ENCODE measurements around the gene ARMC7. TPM values are rescaled to one million over a fixed set of nuclear protein-coding genes. Genes with fewer than 3 reads are reported as not detected.
"Not testable (repeated sequence)": the region's sequence is repeated elsewhere in the genome, so short reads cannot be mapped to it uniquely, and the experiment has no call there.

ARMC7 gene
- total and polyA plus RNA-seq, 12 donors = 3.7 to 13.8 (median 7.8) TPM

- H3K27me3 ChIP-seq = no peaks in the 10 kb centered on the region
- DNase-seq = no peak
- intact Hi-C loops (cut with DNase I) = loop anchor here in 1 of 2 donors (10.0 kb wide), 1 partner anchor 49 kb away; no protein-coding TSS in a partner anchor
- WGBS, 4 donors = 55 to 71% (median 57%) methylated on average over 3 of the region's 3 CpGs
- H3K27ac ChIP-seq = no peak overlapping the region
- no peak for TF ChIP-seq CTCF (IDR thresholded peaks at IDR 0.05)
- TF ChIP-seq POLR2A (IDR thresholded peaks at IDR 0.05) = no peak
- peaks cover 0 to 8% of the 10 kb centered on the region in 2 donors for H3K36me3 ChIP-seq (replicated peaks in 1 of 2)
- peaks cover 11 to 19% of the 10 kb centered on the region in 2 donors for H3K4me1 ChIP-seq (replicated peaks in 1 of 2)
- H3K9me3 ChIP-seq (replicated peaks in 1 of 3) = no peaks in the 10 kb centered on the region
- no peak overlapping the region for H3K4me3 ChIP-seq
Observed at GRCh38 chr17:75125984-75126383, 16.2 kb downstream of the ARMC7 start.

GRCh38 chr17:75126954-75127353 is 17.2 kb downstream of the ARMC7 start:
- DNase-seq = no peak
- 85 to 94% (median 93%) methylated on average over 8 of the region's 8 CpGs for WGBS, 4 donors
- Histone ChIP-seq H3K36me3 (replicated peaks in 1 of 2) (peaks cover 0 to 8% of the 10 kb centered on the region in 2 donors), H3K27ac (no peak overlapping the region), H3K4me3 (no peak overlapping the region), H3K27me3 (no peaks in the 10 kb centered on the region), H3K4me1 (replicated peaks in 1 of 2) (peaks cover 13 to 21% of the 10 kb centered on the region in 2 donors), H3K9me3 (replicated peaks in 1 of 3) (no peaks in the 10 kb centered on the region)
- TF ChIP-seq POLR2A (IDR thresholded peaks at IDR 0.05) (no peak), CTCF (IDR thresholded peaks at IDR 0.05) (no peak)
- intact Hi-C loops (cut with DNase I) = loop anchor here in 1 of 2 donors (10.0 kb wide), 1 partner anchor 48 kb away; no protein-coding TSS in a partner anchor

GRCh38 chr17:75127936-75128335 is 18.2 kb downstream of the ARMC7 start:
- 88 to 90% (median 89%) methylated on average over 5 of the region's 5 CpGs for WGBS, 4 donors
- not testable (repeated sequence) for H3K27ac ChIP-seq; H3K36me3 ChIP-seq (replicated peaks in 1 of 2); H3K4me3 ChIP-seq; DNase-seq; H3K27me3 ChIP-seq; H3K9me3 ChIP-seq (replicated peaks in 1 of 3)
- intact Hi-C loops (cut with DNase I) = loop anchor here in 1 of 2 donors (10.0 kb wide), 1 partner anchor 47 kb away; no protein-coding TSS in a partner anchor
- peaks cover 16 to 26% of the 10 kb centered on the region in 2 donors for H3K4me1 ChIP-seq (replicated peaks in 1 of 2)

- intact Hi-C loops (cut with DNase I) = loop anchor here in 1 of 2 donors (10.0 kb wide), 1 partner anchor 46 kb away; no protein-coding TSS in a partner anchor
- TF ChIP-seq POLR2A (IDR thresholded peaks at IDR 0.05) (no peak), CTCF (IDR thresholded peaks at IDR 0.05) (no peak)
- H3K27me3 ChIP-seq = no peaks in the 10 kb centered on the region
- 89 to 95% (median 93%) methylated on average over 11 to 33 of the region's 33 CpGs for WGBS, 4 donors
- no peak overlapping the region for H3K27ac ChIP-seq
- peaks cover 0 to 8% of the 10 kb centered on the region in 2 donors for H3K36me3 ChIP-seq (replicated peaks in 1 of 2)
- no peaks in the 10 kb centered on the region for H3K9me3 ChIP-seq (replicated peaks in 1 of 3)
- DNase-seq = no peak
- no peak overlapping the region for H3K4me3 ChIP-seq
- H3K4me1 ChIP-seq (replicated peaks in 1 of 2) = peaks cover 16 to 25% of the 10 kb centered on the region in 2 donors
Observed at GRCh38 chr17:75128694-75129505, 19.1 kb downstream of the ARMC7 start.
